ENCODE data around the gene METAP2.

GRCh38 chr12:95462551-95462950 lies 11.4 kb upstream of the METAP2 start:
- TF ChIP-seq, protein P1, sequence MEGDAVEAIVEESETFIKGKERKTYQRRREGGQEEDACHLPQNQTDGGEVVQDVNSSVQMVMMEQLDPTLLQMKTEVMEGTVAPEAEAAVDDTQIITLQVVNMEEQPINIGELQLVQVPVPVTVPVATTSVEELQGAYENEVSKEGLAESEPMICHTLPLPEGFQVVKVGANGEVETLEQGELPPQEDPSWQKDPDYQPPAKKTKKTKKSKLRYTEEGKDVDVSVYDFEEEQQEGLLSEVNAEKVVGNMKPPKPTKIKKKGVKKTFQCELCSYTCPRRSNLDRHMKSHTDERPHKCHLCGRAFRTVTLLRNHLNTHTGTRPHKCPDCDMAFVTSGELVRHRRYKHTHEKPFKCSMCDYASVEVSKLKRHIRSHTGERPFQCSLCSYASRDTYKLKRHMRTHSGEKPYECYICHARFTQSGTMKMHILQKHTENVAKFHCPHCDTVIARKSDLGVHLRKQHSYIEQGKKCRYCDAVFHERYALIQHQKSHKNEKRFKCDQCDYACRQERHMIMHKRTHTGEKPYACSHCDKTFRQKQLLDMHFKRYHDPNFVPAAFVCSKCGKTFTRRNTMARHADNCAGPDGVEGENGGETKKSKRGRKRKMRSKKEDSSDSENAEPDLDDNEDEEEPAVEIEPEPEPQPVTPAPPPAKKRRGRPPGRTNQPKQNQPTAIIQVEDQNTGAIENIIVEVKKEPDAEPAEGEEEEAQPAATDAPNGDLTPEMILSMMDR (IDR thresholded peaks at IDR 0.05) = no peak
- TF ChIP-seq POLR2A (IDR thresholded peaks at IDR 0.05) = no peak
